Right cardiac atrium (tissue), 5 donors: ENCODE results near the gene PLCB3. TPM values are rescaled to one million over a fixed set of nuclear protein-coding genes. Genes with fewer than 3 reads are reported as not detected.
"Not testable (repeated sequence)": the region's sequence is repeated elsewhere in the genome, so short reads cannot be mapped to it uniquely, and the experiment has no call there.

Experiments
- ATAC-seq, 2 donors: fragments of 200-7000 bp; cut with Tn5 transposase; one replicate each; pipeline versions ENCODE4 v1.8.0 to v1.9.1; 2020; ENCODE audit warnings: moderate library complexity in 2 of 2, mild to moderate bottlenecking in 1 of 2
- DNase-seq, 3 donors: peaks; one replicate each; pipeline ENCODE4 v3.0.0-alpha.2; 2020
- H3K27ac ChIP-seq: one replicate; pipeline ENCODE4 v1.5.1; 2013; ENCODE audit warnings: mild to moderate bottlenecking, low read length, control low read depth, moderate library complexity
- H3K27me3 ChIP-seq: one replicate; pipeline ENCODE4 v1.6.1; 2013; ENCODE audit not compliant: control insufficient read depth, insufficient read depth
- H3K4me1 ChIP-seq: one replicate; pipeline ENCODE4 v1.6.1; 2013; ENCODE audit warnings: low read length; ENCODE audit not compliant: control insufficient read depth, insufficient read depth
- H3K4me3 ChIP-seq: one replicate; pipeline ENCODE4 v1.5.1; 2013; ENCODE audit warnings: low read length, control low read depth
- H3K9me3 ChIP-seq: one replicate; pipeline ENCODE4 v1.6.1; 2013; ENCODE audit warnings: low read length; ENCODE audit not compliant: control insufficient read depth
- WGBS: extraction: QIAGEN DNeasy Blood & Tissue Kit; methylation state at CpG from one replicate; pipeline ENCODE4 v1.1.7; 2013; 5-methylcytosine and 5-hydroxymethylcytosine counted together
- intact Hi-C, 4 donors: fragments of 100-400 bp; cut with DNase I; formaldehyde crosslinking; loops; one replicate each; pipeline versions ENCODE4 v1.11.0 to v1.14.0; 2022 to 2023
- polyA plus RNA-seq: library from polyadenylated mRNA; stranded (reverse); fragments of 200-250 nt; gene quantifications from one replicate; pipeline ENCODE4 v1.2.3, GENCODE V29; 2013
- total RNA-seq, 4 donors: library from RNA; stranded (reverse); fragmentation: NEBNext Ultra II Directional; extraction: Animal tissue kit (Norgen Biotek cat#: 25700); gene quantifications; one replicate each; pipeline ENCODE4 v1.2.1, GENCODE V29; 2021
- donor health status: healthy with polysubstance abuse.
- donor health status: DM: no; HTN: yes; CAD: no.
- donor health status: DM: no; HTN: no; CAD: no.
- donor health status: DM: no; HTN: yes; CAD: no; lungs with severe emphysema.
- donor health status: DM: yes; HTN: yes; CAD: no.

The PLCB3 gene
- total and polyA plus RNA-seq, 5 donors: 7.9 to 14.2 (median 13.6) TPM

DNA sequence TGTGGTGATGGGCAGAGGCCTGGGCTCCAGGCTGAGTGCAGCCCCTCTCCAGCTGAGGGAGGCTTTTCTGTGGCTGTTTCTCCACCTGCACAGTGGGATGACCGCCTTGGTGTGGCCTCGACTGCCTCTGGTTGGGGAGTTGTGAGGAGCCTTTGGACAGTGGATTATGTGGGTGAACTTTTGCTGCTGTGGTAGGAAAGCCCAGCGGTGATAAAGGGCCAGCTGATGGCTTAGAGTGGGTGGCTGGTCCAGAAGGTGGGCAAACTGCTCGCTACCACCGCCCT is 52.6 kb downstream of the PLCB3 start:
- Histone ChIP-seq H3K9me3 (no peaks in the 10 kb centered on the region), H3K27me3 (no peaks in the 10 kb centered on the region), H3K4me1 (peaks cover 10% of the 10 kb centered on the region), H3K27ac (peak overlapping the region; percentile 83), H3K4me3 (no peak overlapping the region)
- no peak for ATAC-seq
- no peak for DNase-seq
- intact Hi-C loops: loop anchor here in 1 of 4 donors (5.0 kb wide), 3 partner anchors 67 to 117 kb away; partner anchors contain the start of genes FERMT3 and STIP1
- 55% methylated on average over 5 of the region's 5 CpGs for WGBS

DNA sequence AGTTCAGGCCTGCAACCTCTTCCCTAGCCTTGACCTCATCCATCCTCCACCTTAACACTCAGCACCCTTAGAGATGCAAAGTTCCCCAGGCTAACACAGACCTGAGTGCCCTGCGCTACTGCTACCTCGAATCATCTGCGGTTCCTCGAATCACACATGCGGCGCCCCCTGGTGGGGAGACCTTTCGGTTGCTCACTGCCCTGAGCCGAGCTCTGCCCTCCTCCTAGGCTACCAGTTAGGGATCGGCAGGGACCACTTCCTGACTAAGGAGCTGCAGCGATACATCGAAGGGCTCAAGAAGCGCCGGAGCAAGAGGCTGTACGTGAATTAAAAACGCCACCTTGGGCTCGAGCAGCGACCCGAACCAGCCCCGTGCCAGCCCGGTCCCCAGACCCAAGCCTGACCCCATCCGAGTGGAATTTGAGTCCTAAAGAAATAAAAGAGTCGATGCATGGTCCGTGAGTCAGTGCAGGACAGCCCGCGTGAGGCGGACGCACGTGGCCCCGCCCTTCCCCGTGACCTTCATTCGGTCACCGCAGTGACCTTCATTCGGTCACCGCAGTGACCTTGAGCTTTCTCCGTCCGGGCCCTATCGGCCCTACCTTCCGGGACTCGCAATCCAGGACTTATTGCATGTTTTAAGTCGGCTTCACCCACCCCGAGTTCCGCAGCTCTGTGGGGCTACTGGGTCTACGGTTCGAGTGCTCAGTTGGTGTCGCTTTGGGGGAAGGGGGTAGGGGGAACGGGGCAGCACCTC is 53.2 kb downstream of the PLCB3 start:
- ATAC-seq (peak; percentile 55 to 56), DNase-seq (peak; percentile 93 to 98 (median 97))
- peaks cover 10% of the 10 kb centered on the region for H3K4me1 ChIP-seq

DNA sequence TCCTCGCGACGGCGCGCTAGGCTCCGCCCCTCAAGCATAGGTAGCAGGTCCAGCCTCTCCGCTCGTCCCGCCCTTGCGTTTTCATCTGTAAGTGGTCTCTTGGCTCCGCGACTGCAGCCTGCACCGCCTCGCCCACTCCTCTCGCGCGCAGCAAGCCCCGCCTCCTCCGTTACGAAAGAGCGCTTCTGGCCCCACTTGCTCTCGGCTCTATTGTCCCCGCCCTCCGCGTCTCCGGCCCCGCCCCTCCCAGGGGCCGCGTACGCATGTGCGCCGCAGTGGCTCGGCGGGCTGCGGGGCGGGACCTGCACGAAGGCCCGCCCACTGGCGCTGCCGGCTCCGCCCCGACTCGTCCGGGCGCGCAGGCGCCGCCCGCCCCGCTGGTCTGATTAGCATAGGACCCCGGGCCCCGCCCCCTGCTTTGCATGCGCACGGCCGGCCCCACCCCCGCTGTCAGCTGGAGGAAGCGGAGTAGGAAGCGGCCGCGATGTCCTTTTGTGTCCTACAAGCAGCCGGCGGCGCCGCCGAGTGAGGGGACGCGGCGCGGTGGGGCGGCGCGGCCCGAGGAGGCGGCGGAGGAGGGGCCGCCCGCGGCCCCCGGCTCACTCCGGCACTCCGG is 53.9 kb downstream of the PLCB3 start, which contains the start of gene ESRRA:
TSS of gene ESRRA (plus strand) at position 450 of the 616 bp plus-strand sequence. CDS start 1,656 bp downstream, outside the sequence.
- WGBS: under 1% methylated on average over 81 of the region's 81 CpGs
- Histone ChIP-seq H3K4me3 (peak within 1 kb of the TSS; percentile 59), H3K27ac (peak within 1 kb of the TSS; percentile 83), H3K9me3 (no peaks in the 10 kb centered on the region), H3K4me1 (peaks cover 10% of the 10 kb centered on the region), H3K27me3 (no peaks in the 10 kb centered on the region)
- DNase-seq (peak; percentile 100), ATAC-seq (peak; percentile 92 to 93)
- intact Hi-C loops: no loop called here

More for the DNA sequence above, 53.2 kb downstream of the PLCB3 start:
- H3K27ac ChIP-seq: peak overlapping the region; percentile 83
- under 1% methylated on average over 46 of the region's 46 CpGs for WGBS
- H3K27me3 ChIP-seq: no peaks in the 10 kb centered on the region
- intact Hi-C loops: loop anchor here in 1 of 4 donors (5.0 kb wide), 3 partner anchors 67 to 117 kb away; partner anchors contain the start of genes FERMT3 and STIP1
- H3K4me3 ChIP-seq: peak overlapping the region; percentile 43
- no peaks in the 10 kb centered on the region for H3K9me3 ChIP-seq

DNA sequence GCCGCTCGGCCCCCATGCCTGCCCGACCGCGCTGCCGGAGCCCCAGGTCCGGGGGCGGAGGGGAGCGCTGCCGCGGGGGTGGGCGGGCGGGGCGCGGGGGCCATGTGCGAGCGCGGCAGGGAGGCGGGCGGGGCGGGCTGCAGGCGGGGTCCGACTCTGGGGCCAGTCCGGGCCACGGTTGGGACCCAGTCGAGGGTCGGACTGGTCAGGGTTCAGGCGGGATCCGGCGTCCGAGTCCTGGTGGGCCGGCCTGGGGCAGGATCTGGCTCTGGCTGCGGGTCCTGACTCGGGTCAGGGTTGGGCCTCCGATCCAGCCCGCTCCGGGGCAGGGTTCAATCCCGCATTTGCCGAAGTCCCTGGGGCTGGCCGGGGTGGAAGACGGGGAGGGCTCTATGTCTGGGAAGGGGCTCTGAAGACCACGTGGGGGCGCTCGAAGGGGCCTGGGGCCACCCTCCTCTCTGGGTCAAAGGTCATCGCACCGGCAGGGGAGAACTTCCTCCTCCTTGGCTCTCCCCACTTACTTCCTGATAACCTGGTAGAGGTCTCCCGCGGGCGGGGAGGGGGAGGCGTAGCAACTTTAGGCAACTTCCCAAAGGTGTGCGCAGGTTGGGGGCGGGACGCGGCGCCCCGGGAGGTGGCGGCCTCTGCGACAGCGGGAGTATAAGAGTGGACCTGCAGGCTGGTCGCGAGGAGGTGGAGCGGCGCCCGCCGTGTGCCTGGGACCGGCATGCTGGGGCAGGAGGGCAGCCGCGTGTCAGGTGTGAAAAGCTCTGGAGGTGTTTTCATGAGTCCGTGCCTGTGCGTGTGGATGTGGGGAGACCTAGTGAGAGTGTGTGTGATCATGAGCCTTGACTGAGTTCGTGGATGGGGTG is 54.6 kb downstream of the PLCB3 start:
- no peaks in the 10 kb centered on the region for H3K9me3 ChIP-seq
- peak; percentile 77 to 90 (median 89) for DNase-seq
- no peaks in the 10 kb centered on the region for H3K27me3 ChIP-seq
- intact Hi-C loops: no loop called here
- peak; percentile 25 to 26 for ATAC-seq
- H3K4me3 ChIP-seq: peak overlapping the region; percentile 59
- peak overlapping the region; percentile 53 for H3K27ac ChIP-seq
- peaks cover 8% of the 10 kb centered on the region for H3K4me1 ChIP-seq
- 1% methylated on average over 71 of the region's 71 CpGs for WGBS

DNA sequence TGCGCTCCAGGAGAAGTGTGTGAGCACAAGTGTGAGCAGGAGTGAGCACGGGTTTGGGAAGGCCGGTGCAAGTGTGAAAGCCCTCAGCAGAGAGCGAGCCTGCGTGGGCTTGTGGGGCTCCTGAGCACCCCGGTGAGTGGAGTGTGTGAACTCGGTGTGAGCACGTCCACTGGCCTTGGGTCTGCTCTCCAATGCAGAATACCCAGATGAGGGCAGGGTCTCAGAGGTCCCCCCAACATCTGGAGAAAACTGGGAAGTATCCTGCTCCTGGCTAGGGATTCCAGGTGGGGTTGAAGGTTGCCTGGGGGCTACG is 55.2 kb downstream of the PLCB3 start:
- H3K4me1 ChIP-seq: peaks cover 8% of the 10 kb centered on the region
- WGBS: 24% methylated on average over 9 of the region's 9 CpGs
- intact Hi-C loops: no loop called here
- ATAC-seq: no peak
- H3K27me3 ChIP-seq: no peaks in the 10 kb centered on the region
- H3K4me3 ChIP-seq: peak overlapping the region; percentile 59
- DNase-seq: no peak
- H3K9me3 ChIP-seq: no peaks in the 10 kb centered on the region
- H3K27ac ChIP-seq: peak overlapping the region; percentile 36

DNA sequence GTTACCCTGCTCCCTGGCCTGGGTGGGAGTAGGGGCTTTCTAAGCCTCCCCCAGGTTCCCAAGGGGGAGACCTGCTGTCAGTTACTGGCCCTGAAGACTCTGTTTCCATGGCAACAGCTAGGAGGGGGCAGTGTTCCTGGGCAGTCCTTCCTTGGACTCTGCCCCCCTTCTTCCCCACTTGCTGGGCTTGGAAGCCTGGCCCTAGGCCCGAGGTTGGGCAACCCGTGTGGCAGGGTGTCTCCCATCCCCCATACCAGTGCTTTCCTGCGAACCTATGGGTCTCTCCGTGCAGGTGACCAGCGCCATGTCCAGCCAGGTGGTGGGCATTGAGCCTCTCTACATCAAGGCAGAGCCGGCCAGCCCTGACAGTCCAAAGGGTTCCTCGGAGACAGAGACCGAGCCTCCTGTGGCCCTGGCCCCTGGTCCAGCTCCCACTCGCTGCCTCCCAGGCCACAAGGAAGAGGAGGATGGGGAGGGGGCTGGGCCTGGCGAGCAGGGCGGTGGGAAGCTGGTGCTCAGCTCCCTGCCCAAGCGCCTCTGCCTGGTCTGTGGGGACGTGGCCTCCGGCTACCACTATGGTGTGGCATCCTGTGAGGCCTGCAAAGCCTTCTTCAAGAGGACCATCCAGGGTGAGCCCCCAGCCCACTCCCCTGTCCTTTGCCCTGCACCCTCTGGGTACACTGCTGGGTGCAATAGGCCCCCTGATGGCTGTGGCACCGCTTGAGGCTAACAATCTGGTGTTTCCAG is 55.7 kb downstream of the PLCB3 start:
- WGBS: 75% methylated on average over 15 of the region's 15 CpGs
- H3K27ac ChIP-seq: peak overlapping the region; percentile 36

DNA sequence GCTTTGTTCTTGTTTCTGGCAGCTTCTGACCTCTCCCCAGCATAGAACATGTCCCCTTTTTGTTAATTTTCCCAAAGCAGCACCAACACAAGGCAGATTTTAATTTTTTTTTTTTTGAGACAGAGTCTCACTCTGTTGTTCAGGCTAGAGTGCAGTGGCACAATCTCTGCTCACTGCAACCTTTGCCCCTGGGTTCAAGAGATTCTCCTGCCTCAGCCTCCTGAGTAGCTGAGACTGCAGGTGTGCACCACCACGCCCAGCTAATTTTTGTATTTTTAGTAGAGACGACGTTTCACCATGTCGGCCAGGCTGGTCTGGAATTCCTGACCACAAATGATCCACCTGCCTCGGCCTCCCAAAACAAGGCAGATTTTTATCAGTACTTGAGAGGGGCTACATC is 56.5 kb downstream of the PLCB3 start:
- intact Hi-C loops, DNase-seq, H3K27ac ChIP-seq, H3K27me3 ChIP-seq, H3K9me3 ChIP-seq, ATAC-seq, H3K4me3 ChIP-seq, H3K4me1 ChIP-seq: not testable (repeated sequence)
- 90% methylated on average over 5 of the region's 5 CpGs for WGBS

More for the DNA sequence above, 55.7 kb downstream of the PLCB3 start:
- intact Hi-C loops: no loop called here
- H3K9me3 ChIP-seq: no peaks in the 10 kb centered on the region
- no peaks in the 10 kb centered on the region for H3K27me3 ChIP-seq
- H3K4me1 ChIP-seq: peaks cover 8% of the 10 kb centered on the region
- DNase-seq: peak in 2 of 3 donors; percentile 43 to 77
- peak overlapping the region; percentile 59 for H3K4me3 ChIP-seq
- ATAC-seq: no peak

DNA sequence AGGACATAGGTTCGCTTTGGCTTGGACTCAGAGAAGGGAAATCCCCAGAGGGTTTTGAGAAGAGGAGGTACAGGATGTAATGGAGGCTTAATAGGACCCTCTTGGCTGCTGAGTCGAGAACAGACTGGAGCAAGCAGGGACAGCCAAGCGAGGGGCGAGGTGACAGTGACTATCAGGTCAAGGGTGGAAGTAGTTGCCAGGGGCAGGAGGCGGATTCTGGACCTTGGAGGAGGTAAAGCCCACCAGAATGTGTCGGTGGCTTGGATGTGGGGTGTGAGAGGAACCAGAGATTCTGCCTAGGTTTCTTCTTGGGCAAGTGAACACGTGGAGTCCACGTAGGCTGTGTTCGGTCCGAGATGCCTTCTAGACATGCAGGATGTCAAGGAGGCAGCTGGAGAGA is 61.6 kb downstream of the PLCB3 start:
- H3K27me3 ChIP-seq: no peaks in the 10 kb centered on the region
- 88% methylated on average over 10 of the region's 10 CpGs for WGBS
- no peak overlapping the region for H3K27ac ChIP-seq
- ATAC-seq: no peak
- no peaks in the 10 kb centered on the region for H3K4me1 ChIP-seq
- peak in 2 of 3 donors; percentile 33 to 39 for DNase-seq
- H3K9me3 ChIP-seq: no peaks in the 10 kb centered on the region
- intact Hi-C loops: no loop called here
- H3K4me3 ChIP-seq: no peak overlapping the region

DNA sequence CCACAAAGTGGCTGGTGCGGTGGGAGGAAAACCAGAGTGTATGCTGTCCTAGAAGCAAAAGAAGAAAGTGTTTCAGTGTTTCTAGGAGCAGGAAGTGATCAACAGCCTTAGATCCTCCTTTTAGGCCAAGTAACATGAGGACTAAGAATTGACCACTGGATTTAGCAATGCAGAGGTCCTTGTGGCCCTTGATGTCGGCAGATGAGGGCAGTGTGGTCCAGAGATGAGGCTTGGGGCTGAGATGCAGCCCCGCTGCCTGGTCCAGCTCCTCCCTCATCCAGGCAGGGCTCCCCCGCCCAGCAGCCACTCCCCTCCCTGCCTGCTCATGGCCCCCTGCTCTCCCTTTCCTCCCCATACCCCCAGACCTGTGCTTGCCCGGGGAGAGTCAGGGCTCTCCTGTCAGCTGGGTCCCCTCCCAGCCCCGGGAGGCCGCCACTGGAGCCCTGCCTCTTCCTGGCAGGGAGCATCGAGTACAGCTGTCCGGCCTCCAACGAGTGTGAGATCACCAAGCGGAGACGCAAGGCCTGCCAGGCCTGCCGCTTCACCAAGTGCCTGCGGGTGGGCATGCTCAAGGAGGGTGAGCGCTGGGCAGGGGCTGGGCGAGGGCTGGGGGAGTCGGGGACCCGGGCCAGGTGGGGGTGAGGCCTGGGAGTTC is 62.3 kb downstream of the PLCB3 start:
- peak; percentile 84 to 92 (median 89) for DNase-seq
- no peaks in the 10 kb centered on the region for H3K4me1 ChIP-seq
- WGBS: 56% methylated on average over 18 of the region's 18 CpGs

More for the DNA sequence above, 62.3 kb downstream of the PLCB3 start:
- ATAC-seq: peak; percentile 5 to 19
- H3K27me3 ChIP-seq: no peaks in the 10 kb centered on the region
- no peaks in the 10 kb centered on the region for H3K9me3 ChIP-seq
- peak overlapping the region; percentile 10 for H3K27ac ChIP-seq
- H3K4me3 ChIP-seq: no peak overlapping the region
- intact Hi-C loops: no loop called here
